Panc1 (cell line): ENCODE measurements around the gene A2M. TPM values are rescaled to one million over a fixed set of nuclear protein-coding genes. Genes with fewer than 3 reads are reported as not detected.

Experiments
- ATAC-seq: fragments of 200-7000 bp; cut with Tn5 transposase; 2 replicates; pipeline ENCODE4 v1.9.1; 2020; ENCODE audit warnings: mild to moderate bottlenecking, moderate library complexity
- BruUV-seq: library from RNA; stranded (reverse); fragments of 400-500 nt; replicated peaks from 2 replicates; lab custom pipeline; 2021; lab: Mats Ljungman, UMichigan
- CTCF ChIA-PET: fragments of 300-600 bp; sonication (Branson Sonifier 250); formaldehyde crosslinking; loops from one replicate; lab custom pipeline; 2022; ENCODE audit warnings: antibody characterized with exemption; lab: Charles Lee
- POLR2A ChIA-PET: fragments of 300-600 bp; sonication (Branson Sonifier 250); formaldehyde crosslinking; loops from one replicate; lab custom pipeline; 2022; ENCODE audit warnings: antibody characterized with exemption; lab: Charles Lee
- DNase-seq: peaks from one replicate; pipeline ENCODE4 v3.0.0-alpha.2; 2010; ENCODE audit warnings: low read depth, low spot score
- H3K27ac ChIP-seq: 2 replicates; pipeline ENCODE4 v1.5.1; 2011; ENCODE audit warnings: mild to moderate bottlenecking, low read length, inconsistent platforms
- H3K27me3 ChIP-seq: fragments of 200-500 bp; sonication (Bioruptor generic); 2 replicates; pipeline ENCODE4 v1.6.0; 2014; ENCODE audit warnings: low read length, inconsistent platforms; ENCODE audit not compliant: control insufficient read depth, insufficient read depth
- H3K36me3 ChIP-seq: fragments of 200-500 bp; sonication (Bioruptor generic); 2 replicates; pipeline ENCODE4 v1.5.1; 2014; ENCODE audit warnings: inconsistent platforms, mild to moderate bottlenecking, low read length, moderate library complexity; ENCODE audit not compliant: control insufficient read depth, insufficient read depth
- H3K4me1 ChIP-seq: 2 replicates; pipeline ENCODE4 v1.5.1; 2011; ENCODE audit warnings: inconsistent platforms, mild to moderate bottlenecking, low read length, moderate library complexity; ENCODE audit not compliant: control insufficient read depth, insufficient read depth
- H3K4me3 ChIP-seq, 2 experiments: 2 replicates each; pipeline ENCODE4 v1.5.1; 2011 to 2012; ENCODE audit warnings: low read depth in 2 of 2, low read length in 2 of 2, mild to moderate bottlenecking in 2 of 2, inconsistent platforms in 1 of 2, moderate library complexity in 1 of 2
- H3K9me3 ChIP-seq: fragments of 200-500 bp; sonication (Bioruptor generic); 2 replicates; pipeline ENCODE4 v1.5.1; 2014; ENCODE audit warnings: low read depth, mild to moderate bottlenecking, inconsistent platforms, low read length, moderate library complexity; ENCODE audit not compliant: control insufficient read depth, insufficient read depth
- CTCF ChIP-seq: fragments of 450-650 bp; IDR thresholded peaks from 2 replicates; pipeline ENCODE4 v1.5.1; 2017; ENCODE audit warnings: mild to moderate bottlenecking
- POLR2AphosphoS5 ChIP-seq: IDR thresholded peaks from 2 replicates; pipeline ENCODE4 v1.6.1; 2012; ENCODE audit warnings: mild to moderate bottlenecking, low read depth, low read length, moderate library complexity
- SIN3A ChIP-seq: IDR thresholded peaks from 2 replicates; pipeline ENCODE4 v1.6.1; 2012; ENCODE audit warnings: low read depth, mild to moderate bottlenecking, low read length, moderate library complexity, borderline replicate concordance; ENCODE audit not compliant: insufficient read depth
- TCF7L2 ChIP-seq: IDR thresholded peaks from 2 replicates; pipeline ENCODE4 v1.6.1; 2011; ENCODE audit warnings: mild to moderate bottlenecking, low read depth, low read length, inconsistent platforms
- in situ Hi-C: cut with HindIII; loops from 2 replicates; pipeline ENCODE4 v1.10.0; 2016; ENCODE audit warnings: low sequenced_read_pairs, low pct_unique_long_range_greater_than_20kb
- intact Hi-C: fragments of 100-400 bp; cut with micrococcal nuclease; formaldehyde crosslinking; loops from one replicate; pipeline ENCODE4 v1.10.0; 2022; ENCODE audit not compliant: unreplicated experiment
- total RNA-seq: library from RNA; stranded (reverse); gene quantifications from one replicate; pipeline ENCODE4 v1.2.1, GENCODE V29; 2021; ENCODE audit not compliant: unreplicated experiment
- TF ChIP-seq, protein P1 (sequence below), 2 experiments: IDR thresholded peaks; 2 replicates each; pipeline ENCODE4 v1.6.1; 2011 to 2012; ENCODE audit warnings: low read depth in 2 of 2, control low read depth in 1 of 2, low read length in 1 of 2, mild to moderate bottlenecking in 1 of 2, moderate library complexity in 1 of 2; ENCODE audit not compliant: insufficient read depth in 1 of 2

A2M gene
- total RNA-seq, 1 experiment from 2014 or later, result 2.1 TPM

GRCh38 chr12:9114946-9115345, 773 bp downstream of the A2M start:
- Histone ChIP-seq H3K27me3 (no peaks in the 10 kb centered on the region; the same call in 1 of the 2 replicates), H3K36me3 (no peaks in the 10 kb centered on the region), H3K4me1 (no peaks in the 10 kb centered on the region), H3K9me3 (no peaks in the 10 kb centered on the region), H3K27ac (no peak overlapping the region), H3K4me3 (no peak overlapping the region)
- intact Hi-C loops, result no loop called here
- in situ Hi-C loops, result no loop called here
- DNase-seq (no peak), ATAC-seq (no peak)
- TF ChIP-seq POLR2AphosphoS5 (no peak), SIN3A (no peak), CTCF (no peak), TCF7L2 (no peak)
- TF ChIP-seq, protein P1, sequence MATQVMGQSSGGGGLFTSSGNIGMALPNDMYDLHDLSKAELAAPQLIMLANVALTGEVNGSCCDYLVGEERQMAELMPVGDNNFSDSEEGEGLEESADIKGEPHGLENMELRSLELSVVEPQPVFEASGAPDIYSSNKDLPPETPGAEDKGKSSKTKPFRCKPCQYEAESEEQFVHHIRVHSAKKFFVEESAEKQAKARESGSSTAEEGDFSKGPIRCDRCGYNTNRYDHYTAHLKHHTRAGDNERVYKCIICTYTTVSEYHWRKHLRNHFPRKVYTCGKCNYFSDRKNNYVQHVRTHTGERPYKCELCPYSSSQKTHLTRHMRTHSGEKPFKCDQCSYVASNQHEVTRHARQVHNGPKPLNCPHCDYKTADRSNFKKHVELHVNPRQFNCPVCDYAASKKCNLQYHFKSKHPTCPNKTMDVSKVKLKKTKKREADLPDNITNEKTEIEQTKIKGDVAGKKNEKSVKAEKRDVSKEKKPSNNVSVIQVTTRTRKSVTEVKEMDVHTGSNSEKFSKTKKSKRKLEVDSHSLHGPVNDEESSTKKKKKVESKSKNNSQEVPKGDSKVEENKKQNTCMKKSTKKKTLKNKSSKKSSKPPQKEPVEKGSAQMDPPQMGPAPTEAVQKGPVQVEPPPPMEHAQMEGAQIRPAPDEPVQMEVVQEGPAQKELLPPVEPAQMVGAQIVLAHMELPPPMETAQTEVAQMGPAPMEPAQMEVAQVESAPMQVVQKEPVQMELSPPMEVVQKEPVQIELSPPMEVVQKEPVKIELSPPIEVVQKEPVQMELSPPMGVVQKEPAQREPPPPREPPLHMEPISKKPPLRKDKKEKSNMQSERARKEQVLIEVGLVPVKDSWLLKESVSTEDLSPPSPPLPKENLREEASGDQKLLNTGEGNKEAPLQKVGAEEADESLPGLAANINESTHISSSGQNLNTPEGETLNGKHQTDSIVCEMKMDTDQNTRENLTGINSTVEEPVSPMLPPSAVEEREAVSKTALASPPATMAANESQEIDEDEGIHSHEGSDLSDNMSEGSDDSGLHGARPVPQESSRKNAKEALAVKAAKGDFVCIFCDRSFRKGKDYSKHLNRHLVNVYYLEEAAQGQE (IDR thresholded peaks at IDR 0.05; ENCODE audit: insufficient read depth in 1 of 2, low read depth in 2 of 2, low read length in 1 of 2), result no peak
- ChIA-PET CTCF (no interaction called here), POLR2A (no interaction called here)
- no TSS peak for BruUV-seq

- H3K4me1 ChIP-seq, result no peaks in the 10 kb centered on the region
- no peaks in the 10 kb centered on the region; the same call in 1 of the 2 replicates for H3K27me3 ChIP-seq
- DNase-seq, result no peak
- H3K9me3 ChIP-seq, result no peaks in the 10 kb centered on the region
- POLR2A ChIA-PET, result no interaction called here
- BruUV-seq, result no TSS peak
- ATAC-seq, result no peak
- in situ Hi-C loops, result no loop called here
- H3K27ac ChIP-seq, result no peak overlapping the region
- no peak for TF ChIP-seq TCF7L2
- no peak for TF ChIP-seq SIN3A
- TF ChIP-seq, protein P1 (IDR thresholded peaks at IDR 0.05; ENCODE audit: insufficient read depth in 1 of 2, low read depth in 2 of 2, low read length in 1 of 2), result no peak
- no peak for TF ChIP-seq CTCF
- TF ChIP-seq POLR2AphosphoS5, result no peak
- H3K36me3 ChIP-seq, result no peaks in the 10 kb centered on the region
- CTCF ChIA-PET, result no interaction called here
- H3K4me3 ChIP-seq, result no peak overlapping the region
- intact Hi-C loops, result no loop called here
Measured at GRCh38 chr12:9113987-9114309, 1.8 kb downstream of the A2M start.
